ENCODE measurements around the gene SCUBE1. TPM values are rescaled to one million over a fixed set of nuclear protein-coding genes. Genes with fewer than 3 reads are reported as not detected.

Gene SCUBE1
- total and polyA plus RNA-seq, 2 donors (not counting 3 experiments of a cell fraction or from before 2014, with no cell fraction given) = 0.07 TPM; not detected in 1

DNA sequence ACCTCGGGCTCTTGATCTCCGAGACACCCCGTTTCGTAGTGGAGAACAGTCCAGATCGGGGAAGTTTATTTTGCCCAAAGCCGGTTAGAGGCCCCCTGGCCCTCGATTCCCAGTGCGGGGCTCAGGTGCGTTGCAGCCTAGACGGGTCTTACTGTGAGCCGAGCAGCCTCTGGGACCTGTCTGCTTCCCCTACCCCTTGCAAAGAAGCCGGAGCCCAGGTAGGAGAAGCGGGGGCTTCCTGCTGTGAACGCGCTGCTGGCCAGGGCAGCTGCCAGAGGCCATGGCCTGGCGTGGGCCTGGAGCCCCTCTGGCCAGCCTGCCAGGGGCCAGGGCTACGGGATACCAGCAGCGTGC lies 191.2 kb downstream of the SCUBE1 start:
- POLR2A ChIA-PET = no interaction called here
- no peaks in the 10 kb centered on the region for H3K27me3 ChIP-seq (ENCODE audit: control insufficient read depth in 2 of 2, insufficient read depth in 2 of 2, low read length in 2 of 2)
- TF ChIP-seq POLR2AphosphoS5 (IDR thresholded peaks at IDR 0.05; ENCODE audit: insufficient read depth, low read depth, low read length) = no peak
- no peak for TF ChIP-seq MAX (IDR thresholded peaks at IDR 0.05; ENCODE audit: insufficient read depth, insufficient read length)
- no peak for TF ChIP-seq EZH2 (IDR thresholded peaks at IDR 0.05; ENCODE audit: borderline replicate concordance, low read depth, low read length, severe bottlenecking)
- TF ChIP-seq GATA2 (IDR thresholded peaks at IDR 0.05; ENCODE audit: insufficient read depth, insufficient read length, low read depth, low read length) = no peak
- no peak for TF ChIP-seq MYC (IDR thresholded peaks at IDR 0.05; ENCODE audit: low read depth, low read length)
- no peak for TF ChIP-seq JUN (IDR thresholded peaks at IDR 0.05; ENCODE audit: borderline replicate concordance, insufficient read depth, insufficient read length, low read depth)
- H2AFZ ChIP-seq (ENCODE audit: low read depth, low read length) = peak overlapping the region; percentile 60
- H3K9ac ChIP-seq (replicated peaks; ENCODE audit: extremely low read depth, insufficient read depth, low read length) = peak overlapping the region; percentile 72
- no peak for FAIRE-seq
- peak overlapping the region; percentile 52 to 77 (median 65) for H3K4me3 ChIP-seq (replicated peaks in 1 of 3; ENCODE audit: insufficient read depth in 1 of 3, low read depth in 1 of 3, low read length in 3 of 3)
- CTCF ChIA-PET = interaction anchor here (1.2 kb wide), 1 partner anchor 36 kb away, joined by 3 read pairs; no protein-coding TSS in a partner anchor
- intact Hi-C loops (cut with micrococcal nuclease) = loop anchor here (2.0 kb wide), 1 partner anchor 35 kb away; the partner anchor contains the start of gene TTLL12
- H3K36me3 ChIP-seq (ENCODE audit: control insufficient read depth in 2 of 2, extremely low read depth in 1 of 2, insufficient read depth in 2 of 2, low read length in 2 of 2) = peaks cover 0 to 5% of the 10 kb centered on the region in 2 experiments
- no peaks in the 10 kb centered on the region for H4K20me1 ChIP-seq (replicated peaks; ENCODE audit: control insufficient read depth, extremely low read depth, insufficient read depth, low read length)
- dilution Hi-C loops (cut with MboI; ENCODE audit: extremely low pct_ligation_motif_present, low sequenced_read_pairs) = no loop called here
- DNase-seq (ENCODE audit: low read depth, low spot score) = peak; percentile 16
- BruUV-seq (replicated peaks) = no TSS peak
- H3K4me2 ChIP-seq (ENCODE audit: insufficient read depth, low read length) = peak overlapping the region; percentile 74
- no peaks in the 10 kb centered on the region for H3K9me1 ChIP-seq (replicated peaks; ENCODE audit: control insufficient read depth, extremely low read depth, insufficient read depth, low read length)
- no peaks in the 10 kb centered on the region for H3K9me3 ChIP-seq (replicated peaks; ENCODE audit: control insufficient read depth, insufficient read depth, low read length)
- H3K4me1 ChIP-seq (ENCODE audit: control insufficient read depth, extremely low read depth, insufficient read depth, low read length) = peaks cover 3% of the 10 kb centered on the region
- peak overlapping the region; percentile 39 for H3K27ac ChIP-seq (ENCODE audit: insufficient read depth, low read depth, low read length)
- H3K79me2 ChIP-seq (ENCODE audit: control insufficient read depth, insufficient read depth, low read length) = peaks cover 52% of the 10 kb centered on the region

Measured in endothelial cell of umbilical vein (primary cell).